ENCODE data around the gene ZDHHC14.

DNA sequence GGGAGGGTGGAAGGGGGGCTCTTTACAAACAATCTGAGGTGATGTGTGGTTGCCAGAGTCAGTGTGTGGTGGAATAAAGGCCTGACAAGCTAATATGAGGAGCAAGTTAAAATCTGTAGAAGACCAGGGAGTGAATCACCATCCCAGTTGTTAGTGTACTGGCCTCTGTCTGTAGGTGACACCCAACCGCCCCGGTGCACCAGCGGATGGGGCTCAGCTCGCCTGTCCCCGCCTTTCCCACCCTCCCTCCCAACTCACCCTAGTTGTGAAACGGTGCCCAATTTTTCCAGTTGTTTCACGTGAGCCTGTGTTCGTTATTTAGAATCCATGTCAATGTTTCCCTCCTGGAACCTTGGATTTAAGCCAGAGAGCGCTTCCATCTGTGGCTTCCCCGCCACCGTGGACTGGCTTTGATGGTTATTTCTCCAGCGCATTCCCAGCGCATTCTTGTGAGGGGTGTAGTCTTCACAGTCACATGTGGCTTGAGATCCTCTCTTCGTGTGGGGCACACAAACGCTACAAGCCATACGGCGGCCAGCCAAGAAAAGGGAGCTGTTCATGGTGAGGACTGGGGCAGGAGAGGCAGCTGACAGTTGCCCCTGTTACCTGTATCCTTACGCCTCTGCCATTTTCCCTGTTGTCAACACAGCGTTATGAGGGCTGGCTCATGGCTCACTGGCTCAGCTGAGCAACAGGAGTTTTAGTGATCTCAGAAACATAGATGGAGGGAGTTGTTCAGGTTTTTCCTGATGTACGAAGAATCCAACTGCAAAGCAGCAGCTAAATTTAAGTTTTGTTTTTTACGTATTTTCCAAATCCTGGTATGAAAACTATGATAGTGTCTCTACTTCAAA is 137.6 kb downstream of the ZDHHC14 start:
- TF ChIP-seq, protein P1, sequence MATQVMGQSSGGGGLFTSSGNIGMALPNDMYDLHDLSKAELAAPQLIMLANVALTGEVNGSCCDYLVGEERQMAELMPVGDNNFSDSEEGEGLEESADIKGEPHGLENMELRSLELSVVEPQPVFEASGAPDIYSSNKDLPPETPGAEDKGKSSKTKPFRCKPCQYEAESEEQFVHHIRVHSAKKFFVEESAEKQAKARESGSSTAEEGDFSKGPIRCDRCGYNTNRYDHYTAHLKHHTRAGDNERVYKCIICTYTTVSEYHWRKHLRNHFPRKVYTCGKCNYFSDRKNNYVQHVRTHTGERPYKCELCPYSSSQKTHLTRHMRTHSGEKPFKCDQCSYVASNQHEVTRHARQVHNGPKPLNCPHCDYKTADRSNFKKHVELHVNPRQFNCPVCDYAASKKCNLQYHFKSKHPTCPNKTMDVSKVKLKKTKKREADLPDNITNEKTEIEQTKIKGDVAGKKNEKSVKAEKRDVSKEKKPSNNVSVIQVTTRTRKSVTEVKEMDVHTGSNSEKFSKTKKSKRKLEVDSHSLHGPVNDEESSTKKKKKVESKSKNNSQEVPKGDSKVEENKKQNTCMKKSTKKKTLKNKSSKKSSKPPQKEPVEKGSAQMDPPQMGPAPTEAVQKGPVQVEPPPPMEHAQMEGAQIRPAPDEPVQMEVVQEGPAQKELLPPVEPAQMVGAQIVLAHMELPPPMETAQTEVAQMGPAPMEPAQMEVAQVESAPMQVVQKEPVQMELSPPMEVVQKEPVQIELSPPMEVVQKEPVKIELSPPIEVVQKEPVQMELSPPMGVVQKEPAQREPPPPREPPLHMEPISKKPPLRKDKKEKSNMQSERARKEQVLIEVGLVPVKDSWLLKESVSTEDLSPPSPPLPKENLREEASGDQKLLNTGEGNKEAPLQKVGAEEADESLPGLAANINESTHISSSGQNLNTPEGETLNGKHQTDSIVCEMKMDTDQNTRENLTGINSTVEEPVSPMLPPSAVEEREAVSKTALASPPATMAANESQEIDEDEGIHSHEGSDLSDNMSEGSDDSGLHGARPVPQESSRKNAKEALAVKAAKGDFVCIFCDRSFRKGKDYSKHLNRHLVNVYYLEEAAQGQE (IDR thresholded peaks at IDR 0.05; ENCODE audit: insufficient replicate concordance, low read depth), result no peak
- TF ChIP-seq, protein P2, sequence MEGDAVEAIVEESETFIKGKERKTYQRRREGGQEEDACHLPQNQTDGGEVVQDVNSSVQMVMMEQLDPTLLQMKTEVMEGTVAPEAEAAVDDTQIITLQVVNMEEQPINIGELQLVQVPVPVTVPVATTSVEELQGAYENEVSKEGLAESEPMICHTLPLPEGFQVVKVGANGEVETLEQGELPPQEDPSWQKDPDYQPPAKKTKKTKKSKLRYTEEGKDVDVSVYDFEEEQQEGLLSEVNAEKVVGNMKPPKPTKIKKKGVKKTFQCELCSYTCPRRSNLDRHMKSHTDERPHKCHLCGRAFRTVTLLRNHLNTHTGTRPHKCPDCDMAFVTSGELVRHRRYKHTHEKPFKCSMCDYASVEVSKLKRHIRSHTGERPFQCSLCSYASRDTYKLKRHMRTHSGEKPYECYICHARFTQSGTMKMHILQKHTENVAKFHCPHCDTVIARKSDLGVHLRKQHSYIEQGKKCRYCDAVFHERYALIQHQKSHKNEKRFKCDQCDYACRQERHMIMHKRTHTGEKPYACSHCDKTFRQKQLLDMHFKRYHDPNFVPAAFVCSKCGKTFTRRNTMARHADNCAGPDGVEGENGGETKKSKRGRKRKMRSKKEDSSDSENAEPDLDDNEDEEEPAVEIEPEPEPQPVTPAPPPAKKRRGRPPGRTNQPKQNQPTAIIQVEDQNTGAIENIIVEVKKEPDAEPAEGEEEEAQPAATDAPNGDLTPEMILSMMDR (IDR thresholded peaks at IDR 0.05; ENCODE audit: insufficient read depth, low read length), result no peak
- TF ChIP-seq POLR2AphosphoS5 (IDR thresholded peaks at IDR 0.05; ENCODE audit: low read depth) (no peak), GABPA (IDR thresholded peaks at IDR 0.05; ENCODE audit: low read depth) (no peak), SPI1 (IDR thresholded peaks at IDR 0.05; ENCODE audit: borderline replicate concordance, low read depth) (no peak)
